OCI-LY3 (cell line): ENCODE data around the gene GZMA.
"Not testable (repeated sequence)": the region's sequence is repeated elsewhere in the genome, so short reads cannot be mapped to it uniquely, and the experiment has no call there.

Source experiments
- H2AFZ ChIP-seq: fragments of 200-600, 300-600 bp; shearing (Covaris generic); 2 replicates; pipeline ENCODE4 v1.6.0; 2014; ENCODE audit warnings: antibody characterized with exemption, low read depth, low read length
- H3K27ac ChIP-seq: fragments of 200-600, 300-600 bp; sonication (generic); 2 replicates; pipeline ENCODE4 v1.5.1; 2014; ENCODE audit warnings: mild to moderate bottlenecking, low read length, moderate library complexity, mixed read lengths
- H3K27me3 ChIP-seq: fragments of 200-600, 300-600 bp; sonication (generic); 2 replicates; pipeline ENCODE4 v1.6.1; 2014; ENCODE audit warnings: low read depth, low read length, mixed read lengths
- H3K36me3 ChIP-seq: fragments of 200-600, 300-600 bp; sonication (generic); replicated peaks from 2 replicates; pipeline ENCODE3; 2014; ENCODE audit warnings: low read depth, low read length, mixed read lengths
- H3K4me1 ChIP-seq: fragments of 300-600, 200-600 bp; sonication (generic); 2 replicates; pipeline ENCODE4 v1.6.1; 2014; ENCODE audit warnings: low read length, mixed read lengths
- H3K4me2 ChIP-seq: fragments of 200-600, 300-600 bp; sonication (generic); 2 replicates; pipeline ENCODE4 v1.6.1; 2014; ENCODE audit warnings: low read length, mixed read lengths
- H3K4me3 ChIP-seq: fragments of 300-600, 200-600 bp; sonication (generic); 2 replicates; pipeline ENCODE4 v1.5.1; 2014; ENCODE audit warnings: antibody characterized with exemption, mild to moderate bottlenecking, low read length, moderate library complexity
- H3K79me2 ChIP-seq: fragments of 300-600, 200-600 bp; shearing (Covaris generic); 2 replicates; pipeline ENCODE4 v1.6.1; 2014; ENCODE audit warnings: mild to moderate bottlenecking, low read length, mixed read lengths
- H3K9ac ChIP-seq: fragments of 300-600, 200-600 bp; shearing (Covaris generic); 2 replicates; pipeline ENCODE4 v1.6.0; 2014; ENCODE audit warnings: mild to moderate bottlenecking, low read length, moderate library complexity
- H3K9me3 ChIP-seq: fragments of 200-600, 300-600 bp; shearing (Covaris generic); 2 replicates; pipeline ENCODE4 v1.6.1; 2014; ENCODE audit warnings: low read length, mixed read lengths; ENCODE audit not compliant: insufficient read depth
- H4K20me1 ChIP-seq: fragments of 200-600, 300-600 bp; sonication (generic); 2 replicates; pipeline ENCODE4 v1.6.1; 2016; ENCODE audit warnings: low read length, mixed read lengths; ENCODE audit not compliant: insufficient read depth
- CTCF ChIP-seq: fragments of 200-600, 300-600 bp; sonication (generic); IDR thresholded peaks from 2 replicates; pipeline ENCODE4 v1.5.1; 2014; ENCODE audit warnings: antibody characterized with exemption, low read length, low read depth
- EZH2phosphoT487 ChIP-seq: fragments of 200-600 bp; shearing (Covaris generic); IDR thresholded peaks from 2 replicates; pipeline ENCODE4 v1.6.1; 2018; ENCODE audit warnings: antibody characterized with exemption, mixed run types, low read depth

Gene GZMA

GRCh38 chr5:55096182-55096581 lies 6.3 kb upstream of the GZMA start:
- no peak overlapping the region for H3K4me3 ChIP-seq
- TF ChIP-seq EZH2phosphoT487 (no peak), CTCF (no peak)
- no peak overlapping the region for H2AFZ ChIP-seq
- H3K36me3 ChIP-seq, result no peaks in the 10 kb centered on the region
- H3K4me1 ChIP-seq, result no peaks in the 10 kb centered on the region
- no peak overlapping the region for H3K4me2 ChIP-seq
- no peak overlapping the region for H3K9ac ChIP-seq
- H3K27me3 ChIP-seq, result no peaks in the 10 kb centered on the region
- H3K9me3 ChIP-seq, result no peaks in the 10 kb centered on the region
- no peak overlapping the region for H3K27ac ChIP-seq
- no peaks in the 10 kb centered on the region for H4K20me1 ChIP-seq
- no peaks in the 10 kb centered on the region for H3K79me2 ChIP-seq

DNA sequence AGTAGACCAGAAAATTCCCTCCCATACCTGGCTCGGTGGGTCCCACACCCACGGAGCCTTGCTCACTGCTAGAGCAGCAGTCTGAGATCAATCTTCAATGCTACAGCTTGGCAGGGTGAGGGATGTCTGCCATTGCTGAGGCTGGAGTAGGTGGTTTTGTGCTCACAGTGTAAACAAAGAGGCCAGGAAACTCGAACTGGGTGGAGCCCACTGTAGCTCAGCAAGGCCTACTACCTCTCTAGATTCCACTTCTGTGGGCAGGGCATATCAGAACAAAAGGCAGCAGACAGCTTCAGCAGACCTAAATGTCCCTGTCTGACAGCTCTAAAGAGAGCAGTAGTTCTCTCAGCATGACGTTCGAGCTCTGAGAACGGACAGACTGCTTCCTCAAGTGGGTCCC lies 5.6 kb upstream of the GZMA start:
- no peak overlapping the region for H3K9ac ChIP-seq
- H3K79me2 ChIP-seq, result no peaks in the 10 kb centered on the region
- H3K27me3 ChIP-seq, result no peaks in the 10 kb centered on the region
- no peak overlapping the region for H3K27ac ChIP-seq
- no peak overlapping the region for H2AFZ ChIP-seq
- H3K4me1 ChIP-seq, result peaks cover under 1% of the 10 kb centered on the region; the same call in 1 of the 2 replicates
- no peak overlapping the region for H3K4me3 ChIP-seq
- H3K4me2 ChIP-seq, result no peak overlapping the region
- no peak for TF ChIP-seq CTCF
- no peak for TF ChIP-seq EZH2phosphoT487
- H4K20me1 ChIP-seq, result no peaks in the 10 kb centered on the region
- no peaks in the 10 kb centered on the region for H3K36me3 ChIP-seq
- H3K9me3 ChIP-seq, result no peaks in the 10 kb centered on the region

- H4K20me1 ChIP-seq, H3K9ac ChIP-seq, H3K4me1 ChIP-seq, H3K4me2 ChIP-seq, H2AFZ ChIP-seq, H3K9me3 ChIP-seq, H3K36me3 ChIP-seq, H3K79me2 ChIP-seq, H3K27me3 ChIP-seq, H3K4me3 ChIP-seq, H3K27ac ChIP-seq: not testable (repeated sequence)
Measured at GRCh38 chr5:55101148-55101547, 1.3 kb upstream of the GZMA start.

DNA sequence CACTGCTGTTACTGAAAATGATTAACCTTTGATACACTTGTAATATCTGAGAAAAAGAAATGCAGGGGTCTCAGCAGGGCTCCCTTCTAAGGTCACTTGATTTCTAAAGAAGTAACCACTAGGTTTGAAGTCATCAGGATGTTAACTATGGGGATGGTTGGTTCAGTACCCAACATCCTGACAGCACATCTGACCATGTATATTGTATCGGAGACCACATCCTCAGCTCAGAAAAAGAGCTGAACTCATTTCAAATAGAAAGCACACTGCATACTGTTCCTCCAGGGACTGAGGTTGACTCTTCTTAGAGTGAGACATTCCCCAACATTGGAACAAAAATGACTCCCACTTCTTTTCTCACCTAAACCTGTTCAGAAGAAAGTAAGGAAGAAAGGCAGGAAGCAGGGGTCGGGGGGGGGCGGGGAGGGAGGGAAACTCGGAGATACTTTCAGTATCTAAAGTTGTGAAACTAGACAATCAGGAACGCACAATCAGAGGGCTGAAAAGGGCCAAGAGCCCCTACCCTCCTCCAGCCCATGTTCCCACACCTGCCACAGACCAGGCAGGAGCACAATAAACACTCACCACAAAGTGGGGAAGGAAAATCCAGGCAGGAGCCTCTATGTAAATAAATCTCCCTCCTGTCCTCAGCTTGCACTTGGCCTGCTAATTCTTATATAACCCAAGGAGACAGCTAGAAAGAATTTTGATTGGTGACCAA lies 730 bp upstream of the GZMA start:
- TF ChIP-seq CTCF, result no peak
- TF ChIP-seq EZH2phosphoT487, result no peak
- H3K27me3 ChIP-seq, result no peaks in the 10 kb centered on the region
- H3K4me3 ChIP-seq, result no peak overlapping the region
- no peaks in the 10 kb centered on the region for H3K79me2 ChIP-seq
- no peaks in the 10 kb centered on the region for H4K20me1 ChIP-seq
- H3K4me2 ChIP-seq, result no peak overlapping the region; the same call in 1 of the 2 replicates
- no peaks in the 10 kb centered on the region for H3K36me3 ChIP-seq
- H3K27ac ChIP-seq, result no peak overlapping the region
- H3K4me1 ChIP-seq, result peaks cover 9% of the 10 kb centered on the region; the same call in 1 of the 2 replicates
- no peaks in the 10 kb centered on the region for H3K9me3 ChIP-seq
- H3K9ac ChIP-seq, result no peak overlapping the region
- H2AFZ ChIP-seq, result no peak overlapping the region
